Measurements from ENCODE around the gene SYCE3.

The SYCE3 gene

DNA sequence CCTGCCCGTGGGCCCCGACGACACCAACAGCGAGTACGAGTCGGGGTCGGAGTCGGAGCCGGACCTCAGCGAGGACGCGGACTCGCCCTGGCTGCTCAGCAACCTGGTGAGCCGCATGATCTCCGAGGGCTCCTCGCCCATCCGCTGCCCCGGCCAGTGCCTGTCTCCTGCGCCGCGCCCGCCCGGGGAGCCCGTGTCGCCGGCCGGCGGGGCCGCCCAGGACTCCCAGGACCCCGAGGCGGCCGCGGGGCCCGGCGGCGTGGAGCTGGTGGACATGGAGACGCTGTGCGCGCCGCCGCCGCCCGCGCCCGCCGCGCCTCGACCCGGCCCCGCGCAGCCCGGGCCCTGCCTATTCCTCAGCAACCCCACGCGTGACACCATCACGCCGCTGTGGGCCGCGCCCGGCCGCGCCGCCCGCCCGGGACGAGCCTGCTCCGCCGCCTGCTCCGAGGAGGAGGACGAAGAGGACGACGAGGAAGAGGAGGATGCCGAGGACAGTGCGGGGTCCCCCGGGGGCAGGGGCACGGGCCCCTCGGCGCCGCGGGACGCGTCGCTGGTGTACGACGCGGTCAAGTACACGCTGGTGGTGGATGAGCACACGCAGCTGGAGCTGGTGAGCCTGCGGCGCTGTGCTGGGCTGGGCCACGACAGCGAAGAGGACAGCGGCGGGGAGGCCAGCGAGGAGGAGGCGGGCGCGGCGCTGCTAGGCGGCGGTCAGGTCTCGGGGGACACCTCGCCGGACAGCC, 41.7 kb upstream of the SYCE3 start:
- no peak for ATAC-seq
- H3K4me1 Mint-ChIP-seq = peaks cover 4% of the 10 kb centered on the region
- H3K9me3 Mint-ChIP-seq = no peaks in the 10 kb centered on the region
- H3K27me3 Mint-ChIP-seq = peaks cover 81% of the 10 kb centered on the region
- H3K4me3 Mint-ChIP-seq = no peak overlapping the region
- no peaks in the 10 kb centered on the region for H3K36me3 Mint-ChIP-seq
- no peak overlapping the region for H3K27ac Mint-ChIP-seq

GRCh38 chr22:50603511-50604255, 41.0 kb upstream of the SYCE3 start:
- H3K27ac Mint-ChIP-seq = no peak overlapping the region
- H3K4me3 Mint-ChIP-seq = no peak overlapping the region
- H3K27me3 Mint-ChIP-seq = peaks cover 74% of the 10 kb centered on the region
- ATAC-seq = no peak
- no peaks in the 10 kb centered on the region for H3K9me3 Mint-ChIP-seq
- H3K36me3 Mint-ChIP-seq = no peaks in the 10 kb centered on the region
- H3K4me1 Mint-ChIP-seq = peaks cover 4% of the 10 kb centered on the region

DNA sequence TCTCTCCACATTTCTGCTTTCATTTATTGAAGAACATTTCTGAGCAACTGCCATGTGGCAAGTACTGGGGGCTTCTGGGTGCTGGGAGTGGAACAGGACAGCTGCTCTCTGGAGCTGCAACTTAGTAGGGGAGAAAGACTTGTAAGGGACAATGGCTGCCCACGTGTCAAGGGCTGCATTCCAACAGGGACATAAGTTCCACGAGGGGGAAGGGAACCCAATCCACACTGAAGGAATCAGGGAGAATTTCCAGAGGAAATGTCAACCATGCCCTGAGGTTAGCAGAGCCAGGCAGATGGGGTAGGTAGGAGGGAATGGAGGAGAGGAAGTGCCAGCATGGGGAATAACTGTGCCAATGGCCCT, 39.6 kb upstream of the SYCE3 start:
- Mint-ChIP-seq H3K27me3 (peaks cover 63% of the 10 kb centered on the region), H3K4me1 (peaks cover 4% of the 10 kb centered on the region), H3K36me3 (peaks cover 5% of the 10 kb centered on the region), H3K27ac (no peak overlapping the region), H3K9me3 (no peaks in the 10 kb centered on the region), H3K4me3 (peak overlapping the region; percentile 38)
- no peak for ATAC-seq

DNA sequence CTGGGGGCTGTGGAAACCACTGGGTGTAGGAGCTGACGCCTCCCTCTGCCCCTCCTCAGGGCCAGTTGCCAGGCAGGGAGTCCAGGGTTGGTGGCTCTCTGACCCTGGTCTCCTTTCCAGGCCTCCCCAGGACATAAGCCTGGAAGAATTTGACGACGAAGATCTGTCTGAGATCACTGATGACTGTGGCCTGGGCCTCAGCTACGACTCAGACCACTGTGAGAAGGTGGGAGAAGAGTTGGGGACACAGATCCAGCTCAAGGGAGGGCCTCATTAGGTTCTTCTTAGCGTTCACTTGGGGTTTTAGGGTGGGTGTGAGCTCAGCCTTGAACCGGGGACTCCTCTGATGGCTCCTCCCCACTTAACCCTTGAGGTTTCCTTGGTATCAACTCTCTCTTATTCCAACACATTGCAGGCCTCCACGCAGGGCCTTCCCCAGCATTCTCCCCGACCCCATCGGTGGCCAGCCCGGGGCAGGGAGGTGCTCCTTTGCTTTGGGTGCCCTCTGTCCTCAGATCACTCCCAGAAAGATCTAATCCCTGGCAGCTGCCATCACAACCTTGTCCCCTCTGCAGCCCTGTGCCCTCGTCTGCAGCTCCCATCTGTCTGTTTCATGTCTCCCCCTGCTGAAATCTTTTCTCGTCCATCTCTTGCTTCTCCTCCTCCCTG, 39.1 kb upstream of the SYCE3 start:
- Mint-ChIP-seq H3K27me3 (peaks cover 58% of the 10 kb centered on the region), H3K4me1 (peaks cover 4% of the 10 kb centered on the region), H3K27ac (no peak overlapping the region), H3K36me3 (peaks cover 10% of the 10 kb centered on the region), H3K9me3 (no peaks in the 10 kb centered on the region), H3K4me3 (peak overlapping the region; percentile 38)
- no peak for ATAC-seq

DNA sequence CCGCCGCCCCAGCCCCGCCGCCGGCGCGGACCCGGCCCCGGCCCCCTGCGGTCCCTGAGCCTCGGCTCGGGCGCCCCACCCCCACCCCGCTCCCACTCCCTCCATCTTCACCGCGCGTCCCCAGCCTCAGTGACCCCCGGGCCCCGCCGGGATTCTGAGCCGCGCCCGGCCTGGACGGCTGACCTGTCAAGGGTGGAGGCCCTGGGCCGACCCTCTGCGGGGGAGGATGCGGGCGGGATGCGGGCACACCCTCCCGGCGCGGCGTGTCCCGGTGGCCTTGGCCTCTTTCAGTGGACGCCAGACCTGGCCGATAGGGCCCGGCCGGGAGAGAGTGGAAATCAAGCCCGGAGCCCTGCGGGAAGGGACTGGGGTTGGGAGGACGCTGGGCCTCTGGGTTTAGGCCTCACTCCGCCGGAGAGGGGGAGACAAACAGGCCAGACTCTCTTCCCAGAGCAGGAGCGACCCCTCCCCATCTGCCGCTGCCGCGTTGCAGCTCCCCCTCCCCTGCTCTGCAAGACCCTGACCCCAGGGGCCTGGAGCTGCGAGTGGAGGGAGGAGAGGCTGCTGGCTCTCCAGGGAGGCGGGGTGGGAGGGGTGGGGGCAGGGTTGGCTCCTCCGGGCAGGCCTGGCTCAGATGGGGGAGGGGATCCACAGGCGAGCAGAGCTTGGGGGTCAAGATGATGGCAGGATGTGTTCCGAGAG, 38.4 kb upstream of the SYCE3 start:
- Mint-ChIP-seq H3K4me3 (peak overlapping the region; percentile 38), H3K9me3 (no peaks in the 10 kb centered on the region), H3K36me3 (peaks cover 15% of the 10 kb centered on the region), H3K27me3 (peaks cover 51% of the 10 kb centered on the region), H3K4me1 (peaks cover 4% of the 10 kb centered on the region), H3K27ac (no peak overlapping the region)
- peak; percentile 13 for ATAC-seq

- Mint-ChIP-seq H3K36me3 (peaks cover 17% of the 10 kb centered on the region), H3K27me3 (peaks cover 45% of the 10 kb centered on the region), H3K9me3 (no peaks in the 10 kb centered on the region), H3K4me3 (peak within 1 kb of the TSS; percentile 38), H3K27ac (no peak within 1 kb of the TSS), H3K4me1 (peaks cover 4% of the 10 kb centered on the region)
- ATAC-seq = peak; percentile 3
Observed at GRCh38 chr22:50600538-50600937, 37.8 kb upstream of the SYCE3 start, which contains the start of gene MAPK8IP2. MAPK8IP2 (plus strand) TSS chr22:50600793; CDS start chr22:50600819, 26 bp downstream.

- ATAC-seq = peak; percentile 54
- H3K27me3 Mint-ChIP-seq = peaks cover 39% of the 10 kb centered on the region
- H3K9me3 Mint-ChIP-seq = no peaks in the 10 kb centered on the region
- no peak overlapping the region for H3K27ac Mint-ChIP-seq
- H3K4me3 Mint-ChIP-seq = peak overlapping the region; percentile 12
- peaks cover 4% of the 10 kb centered on the region for H3K4me1 Mint-ChIP-seq
- peaks cover 23% of the 10 kb centered on the region for H3K36me3 Mint-ChIP-seq
Observed at GRCh38 chr22:50599816-50600455, 37.2 kb upstream of the SYCE3 start.

DNA sequence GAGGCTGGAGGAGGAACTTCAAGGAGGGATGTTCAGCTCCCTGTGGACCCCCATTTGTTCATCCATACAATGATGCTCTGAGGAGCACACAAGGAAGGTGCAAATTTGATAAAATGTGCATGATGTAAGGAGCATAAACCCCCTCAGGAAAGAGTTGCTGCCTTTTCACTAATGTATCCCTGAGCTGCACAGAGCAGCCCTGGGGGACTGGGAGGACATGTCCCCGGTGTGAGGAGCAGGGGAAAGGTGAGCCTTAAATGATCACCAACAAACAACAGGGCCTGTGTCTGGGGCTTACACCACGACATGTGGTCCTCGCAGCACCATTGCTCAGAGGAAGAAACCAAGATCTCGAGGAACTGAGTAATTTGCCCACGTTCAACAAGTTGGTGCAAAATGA, 34.4 kb upstream of the SYCE3 start:
- Mint-ChIP-seq H3K4me1 (peaks cover 4% of the 10 kb centered on the region), H3K4me3 (no peak overlapping the region), H3K27me3 (peaks cover 19% of the 10 kb centered on the region), H3K27ac (no peak overlapping the region), H3K9me3 (no peaks in the 10 kb centered on the region), H3K36me3 (peaks cover 32% of the 10 kb centered on the region)
- ATAC-seq = no peak

DNA sequence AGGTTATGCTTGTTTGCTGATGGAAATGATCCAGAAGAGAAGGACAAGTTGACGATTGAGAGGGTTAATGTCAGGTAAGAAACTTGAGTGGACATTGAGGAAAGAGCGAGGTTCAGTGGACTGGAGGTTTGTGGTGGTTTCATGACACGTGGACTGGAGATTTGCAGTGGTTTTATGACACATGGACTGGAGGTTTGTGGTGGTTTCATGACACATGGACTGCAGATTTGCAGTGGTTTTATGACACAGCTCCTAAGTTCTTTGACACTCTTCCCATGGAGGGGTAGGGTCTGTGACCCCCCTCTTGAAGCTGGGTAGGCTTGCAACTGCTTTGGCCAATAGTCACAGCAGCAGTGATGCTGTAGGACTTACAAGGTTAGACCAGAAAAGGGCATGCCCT, 32.5 kb upstream of the SYCE3 start:
- no peak overlapping the region for H3K4me3 Mint-ChIP-seq
- H3K27me3 Mint-ChIP-seq = peaks cover 8% of the 10 kb centered on the region
- H3K36me3 Mint-ChIP-seq = peaks cover 39% of the 10 kb centered on the region
- H3K9me3 Mint-ChIP-seq = no peaks in the 10 kb centered on the region
- no peak overlapping the region for H3K27ac Mint-ChIP-seq
- ATAC-seq = no peak
- peaks cover 4% of the 10 kb centered on the region for H3K4me1 Mint-ChIP-seq

GRCh38 chr22:50587407-50587806, 24.7 kb upstream of the SYCE3 start:
- Mint-ChIP-seq H3K27ac (no peak overlapping the region), H3K4me3 (no peak overlapping the region), H3K27me3 (no peaks in the 10 kb centered on the region), H3K4me1 (peaks cover 6% of the 10 kb centered on the region), H3K9me3 (no peaks in the 10 kb centered on the region), H3K36me3 (peaks cover 10% of the 10 kb centered on the region)
- no peak for ATAC-seq

DNA sequence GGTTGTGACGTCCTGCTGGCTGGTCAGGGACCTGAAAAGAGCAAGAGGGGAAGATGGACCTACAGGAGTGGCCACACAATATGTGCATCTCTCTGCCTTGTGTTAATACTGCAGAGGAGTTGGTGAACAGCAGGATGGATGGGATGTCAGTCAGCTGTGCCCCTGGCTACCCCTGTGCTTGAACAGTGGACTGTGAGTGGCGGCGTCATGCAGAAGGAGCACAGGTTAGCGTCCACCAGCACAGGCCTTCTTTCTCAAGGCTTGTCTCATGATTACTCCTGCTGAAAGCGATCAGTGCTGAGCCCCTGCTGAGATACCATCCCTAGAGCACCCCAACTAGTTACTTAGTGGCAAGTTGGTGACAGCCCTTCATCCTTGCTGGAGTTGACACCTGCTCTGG, 23.7 kb upstream of the SYCE3 start:
- peaks cover 6% of the 10 kb centered on the region for H3K36me3 Mint-ChIP-seq
- H3K27ac Mint-ChIP-seq = no peak overlapping the region
- H3K4me1 Mint-ChIP-seq = peaks cover 11% of the 10 kb centered on the region
- H3K9me3 Mint-ChIP-seq = no peaks in the 10 kb centered on the region
- no peak for ATAC-seq
- no peaks in the 10 kb centered on the region for H3K27me3 Mint-ChIP-seq
- H3K4me3 Mint-ChIP-seq = no peak overlapping the region

DNA sequence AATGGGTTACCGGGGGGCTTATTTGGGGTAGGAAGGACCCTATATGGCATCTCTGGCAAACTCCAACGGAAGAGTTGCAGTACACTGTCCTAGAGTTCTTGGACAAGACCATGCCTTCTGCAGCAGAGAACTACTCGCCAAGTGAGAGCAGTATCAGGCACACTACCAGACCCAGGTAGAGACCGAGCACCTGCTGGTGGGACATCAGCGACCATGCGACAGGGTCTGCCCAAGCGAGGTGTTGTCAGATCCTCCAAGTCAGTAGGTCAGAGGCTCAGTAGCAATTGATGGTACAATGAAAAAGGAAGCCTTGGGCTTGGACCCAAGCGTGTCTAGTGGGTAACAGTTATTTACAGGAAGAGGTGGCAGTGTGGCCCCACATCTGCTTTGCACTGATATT, 23.1 kb upstream of the SYCE3 start:
- H3K27me3 Mint-ChIP-seq = no peaks in the 10 kb centered on the region
- H3K4me3 Mint-ChIP-seq = no peak overlapping the region
- H3K9me3 Mint-ChIP-seq = no peaks in the 10 kb centered on the region
- peaks cover 5% of the 10 kb centered on the region for H3K36me3 Mint-ChIP-seq
- no peak for ATAC-seq
- peaks cover 15% of the 10 kb centered on the region for H3K4me1 Mint-ChIP-seq
- no peak overlapping the region for H3K27ac Mint-ChIP-seq

GRCh38 chr22:50585238-50585637, 22.5 kb upstream of the SYCE3 start:
- Mint-ChIP-seq H3K9me3 (no peaks in the 10 kb centered on the region), H3K27me3 (no peaks in the 10 kb centered on the region), H3K4me1 (peaks cover 20% of the 10 kb centered on the region), H3K27ac (no peak overlapping the region), H3K36me3 (peaks cover 5% of the 10 kb centered on the region), H3K4me3 (no peak overlapping the region)
- ATAC-seq = no peak

GRCh38 chr22:50584106-50585096, 21.7 kb upstream of the SYCE3 start:
- no peak for ATAC-seq
- H3K27ac Mint-ChIP-seq = no peak overlapping the region

More at GRCh38 chr22:50584106-50585096, 21.7 kb upstream of the SYCE3 start:
- peaks cover 28% of the 10 kb centered on the region for H3K4me1 Mint-ChIP-seq
- H3K9me3 Mint-ChIP-seq = no peaks in the 10 kb centered on the region
- H3K36me3 Mint-ChIP-seq = peaks cover 13% of the 10 kb centered on the region
- peak overlapping the region; percentile 93 for H3K4me3 Mint-ChIP-seq
- H3K27me3 Mint-ChIP-seq = no peaks in the 10 kb centered on the region

All from stimulated activated memory B cell treated with anti-CD40 and anti-IgM and Interleukin-4, amounts not matched to agents 10 μg/mL and 1 μg/mL and 100 μg/mL, for 72 hours (primary cell).